Endometrial microvascular endothelial cells (primary cell): ENCODE measurements around the gene C12orf75. TPM values are rescaled to one million over a fixed set of nuclear protein-coding genes. Genes with fewer than 3 reads are reported as not detected.
"Not testable (repeated sequence)": the region's sequence is repeated elsewhere in the genome, so short reads cannot be mapped to it uniquely, and the experiment has no call there.

Source experiments
- in situ Hi-C: cut with HindIII; loops from 2 replicates; pipeline ENCODE4 v1.10.0; 2017; ENCODE audit warnings: low sequenced_read_pairs, low pct_unique_long_range_greater_than_20kb; ENCODE audit errors: inconsistent ontology term
- total RNA-seq: library from RNA; depleted of rRNA; stranded (reverse); fragments of >200 nt; gene quantifications from one replicate; pipeline ENCODE4 v1.2.3, GENCODE V29; 2015; ENCODE audit errors: inconsistent ontology term

The C12orf75 gene
- 88.9 TPM for total RNA-seq

- in situ Hi-C loops = no loop called here
These were observed at the start of gene C12orf75 for GRCh38 chr12:105330283-105330930. TSS of gene C12orf75 (plus strand) at chr12:105330691. CDS start at chr12:105330892, 201 bp downstream.

GRCh38 chr12:105280966-105281693 is 49.4 kb upstream of the C12orf75 start:
- in situ Hi-C loops = no loop called here

GRCh38 chr12:105281694-105282049 is 48.8 kb upstream of the C12orf75 start:
- in situ Hi-C loops = no loop called here

- in situ Hi-C loops = no loop called here
These were observed 45.1 kb upstream of the C12orf75 start for GRCh38 chr12:105285378-105285777.

GRCh38 chr12:105287408-105287807 is 43.1 kb upstream of the C12orf75 start:
- in situ Hi-C loops = no loop called here

- in situ Hi-C loops = no loop called here
These were observed 42.0 kb upstream of the C12orf75 start for GRCh38 chr12:105288311-105288996.

GRCh38 chr12:105289114-105289904 is 41.2 kb upstream of the C12orf75 start:
- in situ Hi-C loops = no loop called here

GRCh38 chr12:105291531-105291930 is 39.0 kb upstream of the C12orf75 start:
- in situ Hi-C loops = no loop called here

- in situ Hi-C loops = no loop called here
These were observed 37.8 kb upstream of the C12orf75 start for GRCh38 chr12:105292705-105293104.

GRCh38 chr12:105293187-105293586 is 37.3 kb upstream of the C12orf75 start:
- in situ Hi-C loops = no loop called here

GRCh38 chr12:105294161-105294560 is 36.3 kb upstream of the C12orf75 start:
- in situ Hi-C loops = no loop called here

GRCh38 chr12:105294886-105295479 is 35.5 kb upstream of the C12orf75 start:
- in situ Hi-C loops = no loop called here

- in situ Hi-C loops = no loop called here
These were observed 34.1 kb upstream of the C12orf75 start for GRCh38 chr12:105296116-105297089.

GRCh38 chr12:105300883-105301282 is 29.6 kb upstream of the C12orf75 start:
- in situ Hi-C loops = no loop called here

GRCh38 chr12:105301696-105302095 is 28.8 kb upstream of the C12orf75 start:
- in situ Hi-C loops = no loop called here

GRCh38 chr12:105302986-105303385 is 27.5 kb upstream of the C12orf75 start:
- in situ Hi-C loops = not testable (repeated sequence)

GRCh38 chr12:105304626-105305025 is 25.9 kb upstream of the C12orf75 start:
- in situ Hi-C loops = not testable (repeated sequence)
